ENCODE results near the gene ZNF322.
A peak's percentile ranks its signal among the peaks of the same experiment; 100 is the strongest.
"Not testable (repeated sequence)": the region's sequence is repeated elsewhere in the genome, so short reads cannot be mapped to it uniquely, and the experiment has no call there.

The ZNF322 gene

GRCh38 chr6:26682435-26683042, 23.0 kb upstream of the ZNF322 start:
- not testable (repeated sequence) for H3K9me2 ChIP-seq (replicated peaks; ENCODE audit: low read depth, low read length); H3K79me2 ChIP-seq (ENCODE audit: insufficient read depth, low read length); H3K36me3 ChIP-seq (ENCODE audit: insufficient read depth, low read length); H3F3A ChIP-seq (ENCODE audit: low read depth); H3K27me3 ChIP-seq (ENCODE audit: insufficient read depth, low read length, poor library complexity, severe bottlenecking); H3K4me1 ChIP-seq (ENCODE audit: insufficient read depth, low read length, poor library complexity, severe bottlenecking); H4K20me1 ChIP-seq (ENCODE audit: insufficient read depth, low read length, poor library complexity, severe bottlenecking); H3K4me3 ChIP-seq (ENCODE audit: low read length, poor library complexity, severe bottlenecking); H2AFZ ChIP-seq (ENCODE audit: low read length); H3K9me3 ChIP-seq (ENCODE audit: insufficient read depth, low read depth, low read length); H3K4me2 ChIP-seq (ENCODE audit: low read depth, low read length, poor library complexity, severe bottlenecking); H3K9ac ChIP-seq (ENCODE audit: low read depth, low read length, poor library complexity, severe bottlenecking)

GRCh38 chr6:26673287-26673686, 13.7 kb upstream of the ZNF322 start:
- H3K4me1 ChIP-seq (ENCODE audit: insufficient read depth, low read length, poor library complexity, severe bottlenecking); H3F3A ChIP-seq (ENCODE audit: low read depth); H3K79me2 ChIP-seq (ENCODE audit: insufficient read depth, low read length); H3K4me2 ChIP-seq (ENCODE audit: low read depth, low read length, poor library complexity, severe bottlenecking); H4K20me1 ChIP-seq (ENCODE audit: insufficient read depth, low read length, poor library complexity, severe bottlenecking); H3K9ac ChIP-seq (ENCODE audit: low read depth, low read length, poor library complexity, severe bottlenecking); H3K9me2 ChIP-seq (replicated peaks; ENCODE audit: low read depth, low read length); H3K4me3 ChIP-seq (ENCODE audit: low read length, poor library complexity, severe bottlenecking); H3K27me3 ChIP-seq (ENCODE audit: insufficient read depth, low read length, poor library complexity, severe bottlenecking); H3K9me3 ChIP-seq (ENCODE audit: insufficient read depth, low read depth, low read length); H2AFZ ChIP-seq (ENCODE audit: low read length); H3K36me3 ChIP-seq (ENCODE audit: insufficient read depth, low read length): not testable (repeated sequence)

GRCh38 chr6:26670558-26670957, 11.0 kb upstream of the ZNF322 start:
- H3K9me3 ChIP-seq (ENCODE audit: insufficient read depth, low read depth, low read length); H3F3A ChIP-seq (ENCODE audit: low read depth); H3K4me1 ChIP-seq (ENCODE audit: insufficient read depth, low read length, poor library complexity, severe bottlenecking); H3K4me2 ChIP-seq (ENCODE audit: low read depth, low read length, poor library complexity, severe bottlenecking); H3K79me2 ChIP-seq (ENCODE audit: insufficient read depth, low read length); H4K20me1 ChIP-seq (ENCODE audit: insufficient read depth, low read length, poor library complexity, severe bottlenecking); H3K36me3 ChIP-seq (ENCODE audit: insufficient read depth, low read length); H3K9me2 ChIP-seq (replicated peaks; ENCODE audit: low read depth, low read length); H3K27me3 ChIP-seq (ENCODE audit: insufficient read depth, low read length, poor library complexity, severe bottlenecking); H3K9ac ChIP-seq (ENCODE audit: low read depth, low read length, poor library complexity, severe bottlenecking); H3K4me3 ChIP-seq (ENCODE audit: low read length, poor library complexity, severe bottlenecking); H2AFZ ChIP-seq (ENCODE audit: low read length): not testable (repeated sequence)

GRCh38 chr6:26670003-26670402, 10.5 kb upstream of the ZNF322 start:
- H3F3A ChIP-seq (ENCODE audit: low read depth); H3K4me3 ChIP-seq (ENCODE audit: low read length, poor library complexity, severe bottlenecking); H3K4me2 ChIP-seq (ENCODE audit: low read depth, low read length, poor library complexity, severe bottlenecking); H3K9ac ChIP-seq (ENCODE audit: low read depth, low read length, poor library complexity, severe bottlenecking); H3K4me1 ChIP-seq (ENCODE audit: insufficient read depth, low read length, poor library complexity, severe bottlenecking); H4K20me1 ChIP-seq (ENCODE audit: insufficient read depth, low read length, poor library complexity, severe bottlenecking); H2AFZ ChIP-seq (ENCODE audit: low read length); H3K36me3 ChIP-seq (ENCODE audit: insufficient read depth, low read length); H3K9me3 ChIP-seq (ENCODE audit: insufficient read depth, low read depth, low read length); H3K9me2 ChIP-seq (replicated peaks; ENCODE audit: low read depth, low read length); H3K79me2 ChIP-seq (ENCODE audit: insufficient read depth, low read length): not testable (repeated sequence)
- H3K27me3 ChIP-seq (ENCODE audit: insufficient read depth, low read length, poor library complexity, severe bottlenecking): peaks cover 10% of the 10 kb centered on the region

- H3K4me1 ChIP-seq (ENCODE audit: insufficient read depth, low read length, poor library complexity, severe bottlenecking): peaks cover 34% of the 10 kb centered on the region
- H4K20me1 ChIP-seq (ENCODE audit: insufficient read depth, low read length, poor library complexity, severe bottlenecking): peaks cover 21% of the 10 kb centered on the region
- no peaks in the 10 kb centered on the region for H3F3A ChIP-seq (ENCODE audit: low read depth)
- H3K4me3 ChIP-seq (ENCODE audit: low read length, poor library complexity, severe bottlenecking): peak overlapping the region; percentile 92
- peak overlapping the region; percentile 75 for H3K9ac ChIP-seq (ENCODE audit: low read depth, low read length, poor library complexity, severe bottlenecking)
- TF ChIP-seq CTCF (conservative IDR thresholded peaks at IDR 0.05; ENCODE audit: low read length) (peak; percentile 47), EZH2phosphoT487 (IDR thresholded peaks at IDR 0.05; ENCODE audit: borderline replicate concordance) (no peak)
- H3K79me2 ChIP-seq (ENCODE audit: insufficient read depth, low read length): peaks cover 31% of the 10 kb centered on the region
- no peaks in the 10 kb centered on the region for H3K36me3 ChIP-seq (ENCODE audit: insufficient read depth, low read length)
- H2AFZ ChIP-seq (ENCODE audit: low read length): peak overlapping the region; percentile 100
- H3K27me3 ChIP-seq (ENCODE audit: insufficient read depth, low read length, poor library complexity, severe bottlenecking): no peaks in the 10 kb centered on the region
- no peaks in the 10 kb centered on the region for H3K9me3 ChIP-seq (ENCODE audit: insufficient read depth, low read depth, low read length)
- H3K4me2 ChIP-seq (ENCODE audit: low read depth, low read length, poor library complexity, severe bottlenecking): peak overlapping the region; percentile 89
- H3K9me2 ChIP-seq (replicated peaks; ENCODE audit: low read depth, low read length): no peaks in the 10 kb centered on the region
Measured at GRCh38 chr6:26660000-26660361, 435 bp upstream of the ZNF322 start.
